ENCODE data around the gene ZFAND3.

The ZFAND3 gene

GRCh38 chr6:38159596-38159995, 340.1 kb downstream of the ZFAND3 start:
- no peak for DNase-seq

GRCh38 chr6:38160831-38161230, 341.3 kb downstream of the ZFAND3 start:
- DNase-seq: no peak

- no peak for DNase-seq
Measured at GRCh38 chr6:38161331-38161730, 341.8 kb downstream of the ZFAND3 start.

- DNase-seq: no peak
Measured at GRCh38 chr6:38161754-38162492, 342.4 kb downstream of the ZFAND3 start.

GRCh38 chr6:38162493-38163185, 343.1 kb downstream of the ZFAND3 start:
- no peak for DNase-seq

- DNase-seq: no peak
Measured at GRCh38 chr6:38163186-38164130, 343.9 kb downstream of the ZFAND3 start.

- DNase-seq: no peak
Measured at GRCh38 chr6:38164131-38164481, 344.6 kb downstream of the ZFAND3 start.

GRCh38 chr6:38164671-38165108, 345.2 kb downstream of the ZFAND3 start:
- no peak for DNase-seq

- no peak for DNase-seq
Measured at GRCh38 chr6:38166411-38167240, 347.1 kb downstream of the ZFAND3 start.

GRCh38 chr6:38167598-38167997, 348.1 kb downstream of the ZFAND3 start:
- DNase-seq: no peak

- no peak for DNase-seq
Measured at GRCh38 chr6:38168126-38168525, 348.6 kb downstream of the ZFAND3 start.

- no peak for DNase-seq
Measured at GRCh38 chr6:38168699-38169098, 349.2 kb downstream of the ZFAND3 start.

GRCh38 chr6:38169221-38169976, 349.9 kb downstream of the ZFAND3 start:
- peak; percentile 27 for DNase-seq

GRCh38 chr6:38169977-38170526, 350.5 kb downstream of the ZFAND3 start:
- peak; percentile 41 for DNase-seq

GRCh38 chr6:38170666-38171355, 351.3 kb downstream of the ZFAND3 start:
- DNase-seq: no peak

- DNase-seq: no peak
Measured at GRCh38 chr6:38171997-38172738, 352.6 kb downstream of the ZFAND3 start.

- no peak for DNase-seq
Measured at GRCh38 chr6:38172739-38173410, 353.3 kb downstream of the ZFAND3 start.

GRCh38 chr6:38173909-38174308, 354.4 kb downstream of the ZFAND3 start:
- DNase-seq: no peak

GRCh38 chr6:38174315-38174714, 354.8 kb downstream of the ZFAND3 start:
- no peak for DNase-seq

All from NCI-H2171 (cell line).